GM12874 (cell line): ENCODE data around the gene ABCG1.

Experiments
- CTCF ChIP-seq: IDR thresholded peaks from 2 replicates; pipeline ENCODE4 v1.5.1; 2011; ENCODE audit warnings: low read depth, mild to moderate bottlenecking, control low read depth, low read length, moderate library complexity; ENCODE audit not compliant: insufficient read depth

The ABCG1 gene

GRCh38 chr21:42218836-42219605 lies at the start of gene ABCG1:
Gene ABCG1 (plus strand): TSS chr21:42219140. CDS start chr21:42219263, 123 bp downstream.
- TF ChIP-seq CTCF: no peak

GRCh38 chr21:42169758-42170157 lies 49.2 kb upstream of the ABCG1 start:
- no peak for TF ChIP-seq CTCF

- TF ChIP-seq CTCF: no peak
Measured at GRCh38 chr21:42171091-42172053, 47.6 kb upstream of the ABCG1 start.

GRCh38 chr21:42172596-42173483 lies 46.1 kb upstream of the ABCG1 start:
- TF ChIP-seq CTCF: no peak

GRCh38 chr21:42174173-42174572 lies 44.8 kb upstream of the ABCG1 start:
- no peak for TF ChIP-seq CTCF

DNA sequence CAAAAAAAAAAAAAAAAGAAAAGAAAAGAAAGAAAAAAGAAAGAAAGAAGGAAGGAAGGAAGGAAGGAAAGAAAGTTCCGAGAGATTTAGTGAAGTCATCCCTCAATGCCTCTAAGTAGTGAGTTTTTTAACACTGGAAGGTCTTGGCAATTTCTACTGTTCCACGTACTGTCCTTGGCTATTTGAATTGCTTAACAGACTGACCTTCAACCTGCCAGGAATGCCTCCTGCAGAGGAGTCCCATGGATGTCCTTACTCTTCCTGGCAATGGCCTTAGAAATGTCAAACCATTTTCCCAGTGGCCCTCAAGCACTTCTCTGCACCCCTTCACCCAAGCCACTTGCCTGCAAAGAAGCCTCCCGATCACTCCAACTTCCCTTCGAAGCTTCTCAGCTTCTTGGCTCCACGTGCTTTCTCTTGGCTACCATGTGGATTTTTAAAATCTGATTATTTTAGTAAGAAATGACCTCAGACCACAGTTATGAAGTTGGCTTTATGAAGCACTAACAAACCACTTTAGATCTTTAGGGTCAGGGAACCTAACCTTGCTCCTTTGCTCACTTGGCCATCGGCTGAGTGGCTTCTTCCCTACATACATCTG lies 43.7 kb upstream of the ABCG1 start:
- no peak for TF ChIP-seq CTCF
